Measurements from ENCODE around the gene CCDC90B.

DNA sequence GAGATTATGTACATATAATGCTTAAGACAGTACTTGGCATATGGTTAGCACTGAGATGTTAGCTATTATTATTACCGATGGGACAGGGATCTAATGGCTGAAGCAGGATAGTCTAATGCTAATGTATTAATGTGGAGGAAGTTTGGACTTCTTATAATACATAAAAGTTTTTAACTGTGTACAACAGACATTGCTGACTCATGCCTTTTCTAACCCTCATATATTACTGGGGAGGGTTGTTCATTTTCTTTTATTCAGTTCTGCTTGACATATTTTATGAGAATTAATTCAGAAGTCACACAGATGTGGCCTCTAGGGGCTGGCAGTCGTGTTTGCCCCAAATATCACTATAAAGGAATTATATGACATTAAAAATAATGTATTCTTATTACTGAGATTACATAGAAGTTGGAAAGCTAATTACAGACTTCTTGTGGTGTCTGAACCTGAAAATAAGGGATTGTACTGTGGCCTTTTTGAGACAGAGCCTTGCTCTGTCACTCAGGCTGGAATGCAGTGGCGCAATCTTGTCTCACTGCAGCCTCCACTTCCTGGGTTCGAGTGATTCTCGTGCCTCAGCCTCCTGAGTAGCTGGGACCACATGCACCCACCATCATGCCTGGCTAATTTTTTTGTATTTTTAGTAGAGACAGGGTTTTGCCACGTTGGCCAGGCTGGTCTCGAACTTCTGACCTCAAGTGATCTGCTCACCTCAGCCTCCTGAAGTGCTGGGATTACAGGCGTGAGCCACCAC, 10.1 kb downstream of the CCDC90B start:
- TF ChIP-seq, protein P1, sequence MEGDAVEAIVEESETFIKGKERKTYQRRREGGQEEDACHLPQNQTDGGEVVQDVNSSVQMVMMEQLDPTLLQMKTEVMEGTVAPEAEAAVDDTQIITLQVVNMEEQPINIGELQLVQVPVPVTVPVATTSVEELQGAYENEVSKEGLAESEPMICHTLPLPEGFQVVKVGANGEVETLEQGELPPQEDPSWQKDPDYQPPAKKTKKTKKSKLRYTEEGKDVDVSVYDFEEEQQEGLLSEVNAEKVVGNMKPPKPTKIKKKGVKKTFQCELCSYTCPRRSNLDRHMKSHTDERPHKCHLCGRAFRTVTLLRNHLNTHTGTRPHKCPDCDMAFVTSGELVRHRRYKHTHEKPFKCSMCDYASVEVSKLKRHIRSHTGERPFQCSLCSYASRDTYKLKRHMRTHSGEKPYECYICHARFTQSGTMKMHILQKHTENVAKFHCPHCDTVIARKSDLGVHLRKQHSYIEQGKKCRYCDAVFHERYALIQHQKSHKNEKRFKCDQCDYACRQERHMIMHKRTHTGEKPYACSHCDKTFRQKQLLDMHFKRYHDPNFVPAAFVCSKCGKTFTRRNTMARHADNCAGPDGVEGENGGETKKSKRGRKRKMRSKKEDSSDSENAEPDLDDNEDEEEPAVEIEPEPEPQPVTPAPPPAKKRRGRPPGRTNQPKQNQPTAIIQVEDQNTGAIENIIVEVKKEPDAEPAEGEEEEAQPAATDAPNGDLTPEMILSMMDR (IDR thresholded peaks at IDR 0.05; ENCODE audit: low read depth, low read length, poor library complexity, severe bottlenecking), result no peak
- no peak for TF ChIP-seq EZH2phosphoT487 (IDR thresholded peaks at IDR 0.05; ENCODE audit: borderline replicate concordance, low read length)
